HCT116 (cell line): ENCODE results near the gene TTC23.

Experiments used
- EGR1 ChIP-seq: IDR thresholded peaks from 2 replicates; pipeline ENCODE4 v1.6.1; 2012; ENCODE audit warnings: low read depth
- ELF1 ChIP-seq: IDR thresholded peaks from 2 replicates; pipeline ENCODE4 v1.6.1; 2012; ENCODE audit warnings: low read depth, borderline replicate concordance
- EZH2 ChIP-seq: fragments of 200-600 bp; sonication (generic); IDR thresholded peaks from 2 replicates; pipeline ENCODE4 v1.6.1; 2017; ENCODE audit warnings: antibody characterized with exemption, mixed run types
- FOSL1 ChIP-seq: IDR thresholded peaks from 2 replicates; pipeline ENCODE4 v1.6.1; 2012; ENCODE audit warnings: low read depth
- SIN3A ChIP-seq: IDR thresholded peaks from 2 replicates; pipeline ENCODE4 v1.6.1; 2012; ENCODE audit warnings: low read depth
- SRF ChIP-seq: IDR thresholded peaks from 2 replicates; pipeline ENCODE4 v1.6.1; 2012; ENCODE audit warnings: low read depth
- TF ChIP-seq, protein P1 (sequence below), 3 experiments: fragments of 200-600 bp in 1 of 3; sonication (generic) in 1 of 3; IDR thresholded peaks in 2 of 3; conservative IDR thresholded peaks in 1 of 3; 2 replicates each; pipeline ENCODE4 v1.5.1; 2012 to 2017; ENCODE audit warnings: low read depth in 2 of 3, low read length in 2 of 3, antibody characterized with exemption in 1 of 3, borderline replicate concordance in 1 of 3, control low read depth in 1 of 3, mild to moderate bottlenecking in 1 of 3, mixed read lengths in 1 of 3, mixed run types in 1 of 3, moderate library complexity in 1 of 3; ENCODE audit not compliant: insufficient read depth in 1 of 3
- TF ChIP-seq, protein P2 (sequence below): IDR thresholded peaks from 2 replicates; pipeline ENCODE4 v1.6.1; 2012
- TF ChIP-seq, protein P3 (sequence below): IDR thresholded peaks from 2 replicates; pipeline ENCODE4 v1.6.1; 2012; ENCODE audit warnings: low read depth
- TF ChIP-seq, protein P4 (sequence below): IDR thresholded peaks from 2 replicates; pipeline ENCODE4 v1.6.1; 2011; ENCODE audit warnings: mild to moderate bottlenecking, low read length, moderate library complexity; ENCODE audit not compliant: insufficient replicate concordance; ENCODE audit errors: extremely low read depth

DNA sequence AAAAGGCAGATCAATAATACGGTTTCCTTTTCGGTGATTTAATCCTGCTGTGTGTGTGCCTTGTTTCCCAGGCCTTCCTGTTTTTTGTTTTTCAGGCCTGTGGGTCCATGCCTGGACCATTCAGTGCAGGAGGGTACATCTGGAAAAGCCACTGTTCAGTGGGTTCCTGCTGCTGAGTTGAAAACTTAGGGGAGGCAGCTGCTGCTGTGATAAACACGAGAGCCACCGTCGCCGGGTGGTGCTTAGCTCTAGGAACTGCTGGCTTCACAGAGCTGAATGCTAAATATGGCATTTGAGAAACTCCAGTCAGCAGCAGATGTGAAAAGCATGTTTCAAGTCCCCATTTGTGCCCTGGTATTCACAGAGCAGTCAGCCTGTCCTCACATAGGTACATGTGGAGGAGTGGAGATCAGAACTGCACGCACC, 100.5 kb downstream of the TTC23 start:
- TF ChIP-seq ELF1 (no peak), EGR1 (no peak), SIN3A (no peak), FOSL1 (no peak), EZH2 (no peak), SRF (no peak)
- TF ChIP-seq, protein P1, sequence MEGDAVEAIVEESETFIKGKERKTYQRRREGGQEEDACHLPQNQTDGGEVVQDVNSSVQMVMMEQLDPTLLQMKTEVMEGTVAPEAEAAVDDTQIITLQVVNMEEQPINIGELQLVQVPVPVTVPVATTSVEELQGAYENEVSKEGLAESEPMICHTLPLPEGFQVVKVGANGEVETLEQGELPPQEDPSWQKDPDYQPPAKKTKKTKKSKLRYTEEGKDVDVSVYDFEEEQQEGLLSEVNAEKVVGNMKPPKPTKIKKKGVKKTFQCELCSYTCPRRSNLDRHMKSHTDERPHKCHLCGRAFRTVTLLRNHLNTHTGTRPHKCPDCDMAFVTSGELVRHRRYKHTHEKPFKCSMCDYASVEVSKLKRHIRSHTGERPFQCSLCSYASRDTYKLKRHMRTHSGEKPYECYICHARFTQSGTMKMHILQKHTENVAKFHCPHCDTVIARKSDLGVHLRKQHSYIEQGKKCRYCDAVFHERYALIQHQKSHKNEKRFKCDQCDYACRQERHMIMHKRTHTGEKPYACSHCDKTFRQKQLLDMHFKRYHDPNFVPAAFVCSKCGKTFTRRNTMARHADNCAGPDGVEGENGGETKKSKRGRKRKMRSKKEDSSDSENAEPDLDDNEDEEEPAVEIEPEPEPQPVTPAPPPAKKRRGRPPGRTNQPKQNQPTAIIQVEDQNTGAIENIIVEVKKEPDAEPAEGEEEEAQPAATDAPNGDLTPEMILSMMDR (IDR thresholded peaks at IDR 0.05 in 2 of 3, conservative IDR thresholded peaks at IDR 0.05 in 1 of 3; ENCODE audit: borderline replicate concordance in 1 of 3, insufficient read depth in 1 of 3, low read depth in 2 of 3, low read length in 2 of 3) = no peak
- TF ChIP-seq, protein P2, sequence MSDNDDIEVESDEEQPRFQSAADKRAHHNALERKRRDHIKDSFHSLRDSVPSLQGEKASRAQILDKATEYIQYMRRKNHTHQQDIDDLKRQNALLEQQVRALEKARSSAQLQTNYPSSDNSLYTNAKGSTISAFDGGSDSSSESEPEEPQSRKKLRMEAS = no peak
- TF ChIP-seq, protein P3, sequence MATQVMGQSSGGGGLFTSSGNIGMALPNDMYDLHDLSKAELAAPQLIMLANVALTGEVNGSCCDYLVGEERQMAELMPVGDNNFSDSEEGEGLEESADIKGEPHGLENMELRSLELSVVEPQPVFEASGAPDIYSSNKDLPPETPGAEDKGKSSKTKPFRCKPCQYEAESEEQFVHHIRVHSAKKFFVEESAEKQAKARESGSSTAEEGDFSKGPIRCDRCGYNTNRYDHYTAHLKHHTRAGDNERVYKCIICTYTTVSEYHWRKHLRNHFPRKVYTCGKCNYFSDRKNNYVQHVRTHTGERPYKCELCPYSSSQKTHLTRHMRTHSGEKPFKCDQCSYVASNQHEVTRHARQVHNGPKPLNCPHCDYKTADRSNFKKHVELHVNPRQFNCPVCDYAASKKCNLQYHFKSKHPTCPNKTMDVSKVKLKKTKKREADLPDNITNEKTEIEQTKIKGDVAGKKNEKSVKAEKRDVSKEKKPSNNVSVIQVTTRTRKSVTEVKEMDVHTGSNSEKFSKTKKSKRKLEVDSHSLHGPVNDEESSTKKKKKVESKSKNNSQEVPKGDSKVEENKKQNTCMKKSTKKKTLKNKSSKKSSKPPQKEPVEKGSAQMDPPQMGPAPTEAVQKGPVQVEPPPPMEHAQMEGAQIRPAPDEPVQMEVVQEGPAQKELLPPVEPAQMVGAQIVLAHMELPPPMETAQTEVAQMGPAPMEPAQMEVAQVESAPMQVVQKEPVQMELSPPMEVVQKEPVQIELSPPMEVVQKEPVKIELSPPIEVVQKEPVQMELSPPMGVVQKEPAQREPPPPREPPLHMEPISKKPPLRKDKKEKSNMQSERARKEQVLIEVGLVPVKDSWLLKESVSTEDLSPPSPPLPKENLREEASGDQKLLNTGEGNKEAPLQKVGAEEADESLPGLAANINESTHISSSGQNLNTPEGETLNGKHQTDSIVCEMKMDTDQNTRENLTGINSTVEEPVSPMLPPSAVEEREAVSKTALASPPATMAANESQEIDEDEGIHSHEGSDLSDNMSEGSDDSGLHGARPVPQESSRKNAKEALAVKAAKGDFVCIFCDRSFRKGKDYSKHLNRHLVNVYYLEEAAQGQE = no peak
- TF ChIP-seq, protein P4, sequence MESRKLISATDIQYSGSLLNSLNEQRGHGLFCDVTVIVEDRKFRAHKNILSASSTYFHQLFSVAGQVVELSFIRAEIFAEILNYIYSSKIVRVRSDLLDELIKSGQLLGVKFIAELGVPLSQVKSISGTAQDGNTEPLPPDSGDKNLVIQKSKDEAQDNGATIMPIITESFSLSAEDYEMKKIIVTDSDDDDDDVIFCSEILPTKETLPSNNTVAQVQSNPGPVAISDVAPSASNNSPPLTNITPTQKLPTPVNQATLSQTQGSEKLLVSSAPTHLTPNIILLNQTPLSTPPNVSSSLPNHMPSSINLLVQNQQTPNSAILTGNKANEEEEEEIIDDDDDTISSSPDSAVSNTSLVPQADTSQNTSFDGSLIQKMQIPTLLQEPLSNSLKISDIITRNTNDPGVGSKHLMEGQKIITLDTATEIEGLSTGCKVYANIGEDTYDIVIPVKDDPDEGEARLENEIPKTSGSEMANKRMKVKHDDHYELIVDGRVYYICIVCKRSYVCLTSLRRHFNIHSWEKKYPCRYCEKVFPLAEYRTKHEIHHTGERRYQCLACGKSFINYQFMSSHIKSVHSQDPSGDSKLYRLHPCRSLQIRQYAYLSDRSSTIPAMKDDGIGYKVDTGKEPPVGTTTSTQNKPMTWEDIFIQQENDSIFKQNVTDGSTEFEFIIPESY = no peak
